ENCODE measurements around the gene LBR. TPM values are rescaled to one million over a fixed set of nuclear protein-coding genes. Genes with fewer than 3 reads are reported as not detected.

The LBR gene
- polyA plus RNA-seq, 1 donor (not counting 4 experiments of a cell fraction or from before 2014, with no cell fraction given), result 30.5 TPM

DNA sequence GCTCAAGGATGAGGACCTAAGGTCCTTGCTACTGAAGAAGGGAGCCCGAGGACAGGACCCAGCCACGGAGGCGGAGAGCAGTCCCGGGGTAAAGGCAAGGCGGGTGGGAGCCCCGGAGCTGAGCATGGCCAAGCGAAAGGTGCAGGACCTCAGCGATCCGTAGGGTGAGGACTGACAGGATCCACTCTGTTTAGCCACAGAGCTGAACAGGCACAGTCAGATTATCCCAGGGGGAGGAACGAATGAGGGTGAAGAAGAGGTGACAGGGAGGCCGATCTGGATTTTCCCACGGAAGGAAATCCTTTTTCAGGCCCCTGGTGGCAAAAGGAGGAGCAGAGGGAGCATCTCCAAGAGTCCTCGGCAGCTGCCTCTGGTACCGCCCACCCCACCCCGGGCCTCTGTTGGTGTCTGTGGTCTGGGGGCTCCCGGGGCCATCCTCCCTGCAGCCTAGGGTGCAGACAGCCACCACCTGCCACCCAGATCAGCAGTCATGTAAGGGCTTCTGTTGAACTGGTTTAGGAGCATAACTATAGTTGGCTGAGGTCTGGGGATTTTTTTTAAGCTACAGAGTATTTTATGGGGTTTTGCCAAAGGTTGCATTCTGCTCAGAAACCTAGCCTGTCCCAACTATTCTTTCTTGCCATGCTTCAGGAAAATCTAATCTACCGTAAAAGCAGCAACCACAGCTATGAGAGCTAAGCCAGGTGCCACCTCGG, 32.3 kb upstream of the LBR start:
- Histone ChIP-seq H3K27me3 (ENCODE audit: control insufficient read depth, extremely low read depth, insufficient read depth, low read length) (no peaks in the 10 kb centered on the region), H3K9ac (ENCODE audit: control insufficient read depth, extremely low read depth, insufficient read depth, low read length) (no peak overlapping the region), H3K4me2 (ENCODE audit: control insufficient read depth, extremely low read depth, insufficient read depth, low read depth, low read length) (no peak overlapping the region), H3K9me1 (ENCODE audit: control insufficient read depth, extremely low read depth, insufficient read depth, low read length) (no peaks in the 10 kb centered on the region), H3K79me2 (ENCODE audit: control insufficient read depth, insufficient read depth, low read length) (no peaks in the 10 kb centered on the region), H3K4me3 (ENCODE audit: control insufficient read depth in 2 of 3, extremely low read depth in 1 of 3, insufficient read depth in 2 of 3, low read depth in 1 of 3, low read length in 3 of 3) (no peak overlapping the region), H2AFZ (ENCODE audit: control insufficient read depth, low read length) (no peak overlapping the region), H4K20me1 (ENCODE audit: control insufficient read depth, extremely low read depth, insufficient read depth, low read length) (no peaks in the 10 kb centered on the region), H3K4me1 (ENCODE audit: control insufficient read depth, extremely low read depth, insufficient read depth, low read length) (peaks cover 35% of the 10 kb centered on the region), H3K27ac (ENCODE audit: control insufficient read depth, insufficient read depth, low read length) (no peak overlapping the region), H3K36me3 (ENCODE audit: control insufficient read depth in 2 of 2, extremely low read depth in 1 of 2, insufficient read depth in 2 of 2, low read length in 2 of 2) (no peaks in the 10 kb centered on the region), H3K9me3 (ENCODE audit: control insufficient read depth, low read depth, low read length) (no peaks in the 10 kb centered on the region)
- dilution Hi-C loops (cut with MboI; ENCODE audit: extremely low pct_ligation_motif_present, low sequenced_read_pairs), result loop anchor here (25.0 kb wide), 1 partner anchor 527 kb away; the partner anchor contains the start of gene SDE2
- no peak for DNase-seq (ENCODE audit: low read depth, low spot score)
- no peak for FAIRE-seq
- TF ChIP-seq, protein P1, sequence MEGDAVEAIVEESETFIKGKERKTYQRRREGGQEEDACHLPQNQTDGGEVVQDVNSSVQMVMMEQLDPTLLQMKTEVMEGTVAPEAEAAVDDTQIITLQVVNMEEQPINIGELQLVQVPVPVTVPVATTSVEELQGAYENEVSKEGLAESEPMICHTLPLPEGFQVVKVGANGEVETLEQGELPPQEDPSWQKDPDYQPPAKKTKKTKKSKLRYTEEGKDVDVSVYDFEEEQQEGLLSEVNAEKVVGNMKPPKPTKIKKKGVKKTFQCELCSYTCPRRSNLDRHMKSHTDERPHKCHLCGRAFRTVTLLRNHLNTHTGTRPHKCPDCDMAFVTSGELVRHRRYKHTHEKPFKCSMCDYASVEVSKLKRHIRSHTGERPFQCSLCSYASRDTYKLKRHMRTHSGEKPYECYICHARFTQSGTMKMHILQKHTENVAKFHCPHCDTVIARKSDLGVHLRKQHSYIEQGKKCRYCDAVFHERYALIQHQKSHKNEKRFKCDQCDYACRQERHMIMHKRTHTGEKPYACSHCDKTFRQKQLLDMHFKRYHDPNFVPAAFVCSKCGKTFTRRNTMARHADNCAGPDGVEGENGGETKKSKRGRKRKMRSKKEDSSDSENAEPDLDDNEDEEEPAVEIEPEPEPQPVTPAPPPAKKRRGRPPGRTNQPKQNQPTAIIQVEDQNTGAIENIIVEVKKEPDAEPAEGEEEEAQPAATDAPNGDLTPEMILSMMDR (optimal IDR thresholded peaks at IDR 0.05 in 1 of 3, IDR thresholded peaks at IDR 0.05 in 1 of 3, conservative IDR thresholded peaks at IDR 0.05 in 1 of 3; ENCODE audit: extremely low read depth in 1 of 3, insufficient read depth in 2 of 3, low read length in 3 of 3), result peak in 1 of 3 experiments; percentile 22
- no peak for TF ChIP-seq EZH2 (IDR thresholded peaks at IDR 0.05; ENCODE audit: low read length)

DNA sequence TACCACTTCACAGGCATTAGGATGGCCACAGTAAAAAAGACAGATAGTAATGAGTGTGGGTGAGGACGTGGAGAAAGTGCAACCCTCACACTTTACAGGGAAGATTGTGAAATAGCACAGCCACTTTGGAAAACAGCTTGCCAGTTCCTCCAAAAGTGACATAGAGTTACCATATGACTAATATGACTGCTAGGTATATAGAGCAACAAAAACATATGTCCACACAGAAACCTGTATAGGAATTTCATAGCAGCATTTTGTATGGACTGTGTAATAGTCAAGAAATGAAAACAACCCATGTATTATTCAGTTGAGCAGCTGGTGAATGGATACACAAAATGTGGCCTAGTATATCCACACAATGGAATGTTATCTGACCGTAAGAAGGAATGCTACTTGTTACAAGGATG, 30.4 kb upstream of the LBR start:
- Histone ChIP-seq H3K79me2 (ENCODE audit: control insufficient read depth, insufficient read depth, low read length) (no peaks in the 10 kb centered on the region), H3K9me1 (ENCODE audit: control insufficient read depth, extremely low read depth, insufficient read depth, low read length) (no peaks in the 10 kb centered on the region), H3K4me2 (ENCODE audit: control insufficient read depth, extremely low read depth, insufficient read depth, low read depth, low read length) (no peak overlapping the region), H3K27ac (ENCODE audit: control insufficient read depth, insufficient read depth, low read length) (no peak overlapping the region), H3K9me3 (ENCODE audit: control insufficient read depth, low read depth, low read length) (no peaks in the 10 kb centered on the region), H3K4me3 (ENCODE audit: control insufficient read depth in 2 of 3, extremely low read depth in 1 of 3, insufficient read depth in 2 of 3, low read depth in 1 of 3, low read length in 3 of 3) (no peak overlapping the region), H2AFZ (ENCODE audit: control insufficient read depth, low read length) (no peak overlapping the region), H3K9ac (ENCODE audit: control insufficient read depth, extremely low read depth, insufficient read depth, low read length) (no peak overlapping the region), H4K20me1 (ENCODE audit: control insufficient read depth, extremely low read depth, insufficient read depth, low read length) (no peaks in the 10 kb centered on the region), H3K27me3 (ENCODE audit: control insufficient read depth, extremely low read depth, insufficient read depth, low read length) (no peaks in the 10 kb centered on the region), H3K36me3 (ENCODE audit: control insufficient read depth in 2 of 2, extremely low read depth in 1 of 2, insufficient read depth in 2 of 2, low read length in 2 of 2) (no peaks in the 10 kb centered on the region), H3K4me1 (ENCODE audit: control insufficient read depth, extremely low read depth, insufficient read depth, low read length) (peaks cover 41% of the 10 kb centered on the region)
- no peak for DNase-seq (ENCODE audit: low read depth, low spot score)
- dilution Hi-C loops (cut with MboI; ENCODE audit: extremely low pct_ligation_motif_present, low sequenced_read_pairs), result loop anchor here (25.0 kb wide), 1 partner anchor 529 kb away; the partner anchor contains the start of gene SDE2
- TF ChIP-seq, protein P1 (optimal IDR thresholded peaks at IDR 0.05 in 1 of 3, IDR thresholded peaks at IDR 0.05 in 1 of 3, conservative IDR thresholded peaks at IDR 0.05 in 1 of 3; ENCODE audit: extremely low read depth in 1 of 3, insufficient read depth in 2 of 3, low read length in 3 of 3), result no peak
- FAIRE-seq, result no peak
